Stimulated activated CD4-positive, alpha-beta T cell treated with anti-CD3 and anti-CD28 coated beads, Interleukin-4, amount 100 ng/mL, for 4 hours (primary cell): Measurements from ENCODE around the gene TRIM7.
"Not testable (repeated sequence)": the region's sequence is repeated elsewhere in the genome, so short reads cannot be mapped to it uniquely, and the experiment has no call there.

Source experiments
- DNase-seq, 2 experiments: peaks; one replicate each; pipeline ENCODE4 v3.0.0-alpha.2; 2020

Gene TRIM7

GRCh38 chr5:181149355-181149754, 55.6 kb downstream of the TRIM7 start:
- no peak for DNase-seq

GRCh38 chr5:181146927-181147636, 57.9 kb downstream of the TRIM7 start, which contains the start of gene OR2V2:
OR2V2 (plus strand) TSS chr5:181147586; CDS start chr5:181154943, 7,357 bp downstream.
- not testable (repeated sequence) for DNase-seq

GRCh38 chr5:181145133-181145532, 59.9 kb downstream of the TRIM7 start:
- no peak for DNase-seq
